Measurements from ENCODE around the gene ATP6V0A4. TPM values are rescaled to one million over a fixed set of nuclear protein-coding genes. Genes with fewer than 3 reads are reported as not detected.

Gene ATP6V0A4
- total RNA-seq, 1 donor from 2014 or later = not detected

DNA sequence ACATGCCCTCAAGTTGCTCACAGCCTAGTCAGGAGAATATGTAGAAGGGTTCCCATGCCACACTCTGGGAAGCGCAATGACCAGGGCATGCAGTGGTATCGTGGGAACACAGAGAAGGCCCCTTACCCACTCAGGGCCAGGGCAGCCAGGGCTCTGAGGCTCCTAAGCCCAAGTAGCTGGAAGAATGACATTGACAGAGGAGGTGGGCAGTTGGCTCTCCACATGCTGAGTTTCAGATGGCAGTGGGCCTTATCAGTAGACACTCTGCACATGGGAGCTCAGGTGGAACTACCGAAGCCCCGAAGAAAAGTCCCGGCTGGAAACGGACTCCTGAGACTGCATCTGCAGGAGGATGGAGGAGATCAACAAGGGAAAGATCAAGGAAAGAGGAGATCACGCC is 81.1 kb downstream of the ATP6V0A4 start:
- TF ChIP-seq, protein P1, sequence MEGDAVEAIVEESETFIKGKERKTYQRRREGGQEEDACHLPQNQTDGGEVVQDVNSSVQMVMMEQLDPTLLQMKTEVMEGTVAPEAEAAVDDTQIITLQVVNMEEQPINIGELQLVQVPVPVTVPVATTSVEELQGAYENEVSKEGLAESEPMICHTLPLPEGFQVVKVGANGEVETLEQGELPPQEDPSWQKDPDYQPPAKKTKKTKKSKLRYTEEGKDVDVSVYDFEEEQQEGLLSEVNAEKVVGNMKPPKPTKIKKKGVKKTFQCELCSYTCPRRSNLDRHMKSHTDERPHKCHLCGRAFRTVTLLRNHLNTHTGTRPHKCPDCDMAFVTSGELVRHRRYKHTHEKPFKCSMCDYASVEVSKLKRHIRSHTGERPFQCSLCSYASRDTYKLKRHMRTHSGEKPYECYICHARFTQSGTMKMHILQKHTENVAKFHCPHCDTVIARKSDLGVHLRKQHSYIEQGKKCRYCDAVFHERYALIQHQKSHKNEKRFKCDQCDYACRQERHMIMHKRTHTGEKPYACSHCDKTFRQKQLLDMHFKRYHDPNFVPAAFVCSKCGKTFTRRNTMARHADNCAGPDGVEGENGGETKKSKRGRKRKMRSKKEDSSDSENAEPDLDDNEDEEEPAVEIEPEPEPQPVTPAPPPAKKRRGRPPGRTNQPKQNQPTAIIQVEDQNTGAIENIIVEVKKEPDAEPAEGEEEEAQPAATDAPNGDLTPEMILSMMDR (IDR thresholded peaks at IDR 0.05) = no peak
- Mint-ChIP-seq H3K27ac (no peak overlapping the region), H3K4me1 (peaks cover 5% of the 10 kb centered on the region), H3K36me3 (ENCODE audit: low read depth) (no peaks in the 10 kb centered on the region), H3K9me3 (no peaks in the 10 kb centered on the region), H3K27me3 (peaks cover 17% of the 10 kb centered on the region), H3K4me3 (no peak overlapping the region)
- POLR2A ChIA-PET = no interaction called here
- intact Hi-C loops (cut with micrococcal nuclease) = no loop called here
- ATAC-seq (ENCODE audit: low read depth) = no peak
- DNase-seq = no peak
- CTCF ChIA-PET = no interaction called here

DNA sequence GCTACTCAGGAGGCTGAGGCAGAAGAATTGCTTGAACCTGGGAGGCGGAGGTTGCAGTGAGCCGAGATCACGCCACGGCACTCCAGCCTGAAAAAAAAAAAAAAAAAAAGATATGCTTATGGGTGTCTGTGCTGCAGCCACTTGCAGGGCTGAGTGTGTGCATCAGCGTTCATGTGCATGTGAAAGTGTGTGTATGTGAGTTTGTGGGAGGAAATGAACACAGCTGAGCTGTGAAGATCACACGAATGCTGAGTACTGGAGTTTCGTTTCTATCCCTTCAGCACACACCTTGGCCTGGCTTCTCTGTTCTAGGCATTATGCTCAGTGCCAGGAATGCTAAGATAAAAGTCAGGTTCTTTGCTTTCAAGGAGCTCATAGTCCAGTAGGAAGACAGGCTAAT is 84.8 kb downstream of the ATP6V0A4 start:
- ATAC-seq (ENCODE audit: low read depth) = no peak
- intact Hi-C loops (cut with micrococcal nuclease) = no loop called here
- H3K4me3 Mint-ChIP-seq = no peak overlapping the region
- H3K27ac Mint-ChIP-seq = no peak overlapping the region
- H3K36me3 Mint-ChIP-seq (ENCODE audit: low read depth) = no peaks in the 10 kb centered on the region
- H3K4me1 Mint-ChIP-seq = peaks cover 5% of the 10 kb centered on the region
- ChIA-PET CTCF (no interaction called here), POLR2A (no interaction called here)
- TF ChIP-seq, protein P1 (IDR thresholded peaks at IDR 0.05) = no peak
- no peaks in the 10 kb centered on the region for H3K9me3 Mint-ChIP-seq
- no peak for DNase-seq
- peaks cover 14% of the 10 kb centered on the region for H3K27me3 Mint-ChIP-seq

DNA sequence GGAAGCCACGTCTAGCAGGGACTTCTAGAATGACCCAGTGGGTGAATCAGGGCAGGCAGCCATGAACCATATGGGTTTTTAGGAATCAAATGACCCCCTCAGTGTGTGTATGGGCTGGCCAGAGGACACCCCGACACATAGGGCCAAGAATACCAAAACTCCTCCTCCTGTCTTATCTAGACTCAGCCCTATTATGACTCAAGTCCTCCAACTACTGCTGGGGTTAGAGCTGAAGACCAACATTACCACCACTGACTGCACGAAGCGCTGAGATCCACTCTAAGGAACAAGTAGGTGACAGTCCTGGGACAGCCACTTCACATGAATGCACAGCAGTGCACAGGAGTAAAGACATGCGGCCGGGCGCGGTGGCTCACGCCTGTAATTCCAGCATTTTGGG is 85.3 kb downstream of the ATP6V0A4 start:
- H3K4me1 Mint-ChIP-seq = no peaks in the 10 kb centered on the region
- intact Hi-C loops (cut with micrococcal nuclease) = no loop called here

DNA sequence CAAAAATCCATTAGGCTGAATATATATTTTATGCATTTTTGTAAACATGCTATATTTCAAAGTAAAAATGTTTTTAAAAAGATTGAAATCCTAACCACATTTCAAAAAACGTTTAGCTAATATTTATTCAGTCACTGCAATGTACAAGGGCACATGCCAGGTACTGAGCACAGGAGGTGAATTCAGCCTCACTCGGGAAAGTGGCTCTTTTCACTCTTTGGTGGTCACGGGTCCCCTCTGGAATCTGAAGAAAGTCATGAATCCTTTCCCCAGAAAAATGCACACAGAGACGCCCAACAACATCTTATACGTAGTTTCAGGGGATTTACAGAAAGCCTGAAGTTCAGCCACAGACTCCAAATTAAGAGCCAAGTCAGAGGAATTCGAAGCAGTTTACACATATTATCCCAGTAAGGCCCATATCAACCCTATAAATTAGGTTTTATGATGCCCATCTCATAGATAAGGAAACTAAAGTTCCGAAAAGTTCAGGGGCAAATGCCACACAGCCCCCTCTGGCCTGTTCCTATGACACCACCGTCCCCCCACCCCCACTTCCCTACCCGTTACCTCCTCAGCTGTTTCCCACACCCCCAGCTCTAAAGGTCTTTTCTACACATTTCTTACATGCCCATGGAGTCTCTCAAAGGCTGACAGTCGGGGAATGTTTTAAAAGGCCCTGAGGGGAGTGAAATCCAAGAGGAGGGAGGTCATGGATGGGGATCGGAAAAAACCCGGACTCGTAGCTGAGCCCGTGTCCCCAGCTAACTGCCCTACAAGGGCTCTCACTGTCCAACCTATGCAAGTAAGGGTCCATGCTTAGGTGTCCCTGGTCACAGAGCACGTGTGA is 87.2 kb downstream of the ATP6V0A4 start:
- Mint-ChIP-seq H3K9me3 (no peaks in the 10 kb centered on the region), H3K4me3 (no peak overlapping the region), H3K4me1 (no peaks in the 10 kb centered on the region), H3K36me3 (ENCODE audit: low read depth) (no peaks in the 10 kb centered on the region), H3K27me3 (peaks cover 4% of the 10 kb centered on the region), H3K27ac (no peak overlapping the region)
- DNase-seq = no peak
- CTCF ChIA-PET = no interaction called here
- POLR2A ChIA-PET = no interaction called here
- ATAC-seq (ENCODE audit: low read depth) = no peak
- TF ChIP-seq, protein P1 (IDR thresholded peaks at IDR 0.05) = no peak
- intact Hi-C loops (cut with micrococcal nuclease) = no loop called here

More for the DNA sequence above, 85.3 kb downstream of the ATP6V0A4 start:
- ChIA-PET POLR2A (no interaction called here), CTCF (no interaction called here)
- Mint-ChIP-seq H3K4me3 (no peak overlapping the region), H3K27ac (no peak overlapping the region), H3K27me3 (peaks cover 10% of the 10 kb centered on the region), H3K36me3 (ENCODE audit: low read depth) (no peaks in the 10 kb centered on the region), H3K9me3 (no peaks in the 10 kb centered on the region)
- TF ChIP-seq, protein P1 (IDR thresholded peaks at IDR 0.05) = no peak
- ATAC-seq (ENCODE audit: low read depth) (no peak), DNase-seq (no peak)

DNA sequence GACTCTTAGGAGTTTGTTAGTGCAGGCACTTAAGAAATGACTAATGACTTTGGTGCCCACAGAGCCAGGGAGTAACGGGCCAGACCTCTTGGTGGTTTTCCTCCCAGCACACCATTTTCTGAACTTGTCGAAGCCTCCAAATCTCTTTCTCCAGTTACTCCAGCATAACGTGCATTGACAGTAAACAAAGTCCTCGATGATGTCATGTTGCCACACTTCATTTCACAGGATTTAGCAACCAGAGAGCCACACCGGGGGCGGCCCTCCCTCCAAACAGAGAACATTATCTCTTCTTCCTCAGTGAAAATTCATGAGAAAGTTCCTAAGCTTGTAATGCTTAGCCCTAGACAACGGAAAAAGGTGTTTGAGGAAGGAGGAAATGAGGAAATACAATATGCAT is 92.8 kb downstream of the ATP6V0A4 start:
- ATAC-seq (ENCODE audit: low read depth) (no peak), DNase-seq (no peak)
- H3K9me3 Mint-ChIP-seq = no peaks in the 10 kb centered on the region
- no peaks in the 10 kb centered on the region for H3K4me1 Mint-ChIP-seq
- TF ChIP-seq, protein P1 (IDR thresholded peaks at IDR 0.05) = no peak
- ChIA-PET POLR2A (no interaction called here), CTCF (no interaction called here)
- H3K27me3 Mint-ChIP-seq = peaks cover 2% of the 10 kb centered on the region
- no peaks in the 10 kb centered on the region for H3K36me3 Mint-ChIP-seq (ENCODE audit: low read depth)
- H3K27ac Mint-ChIP-seq = no peak overlapping the region
- intact Hi-C loops (cut with micrococcal nuclease) = no loop called here
- no peak overlapping the region for H3K4me3 Mint-ChIP-seq
